Stimulated activated CD8-positive, alpha-beta memory T cell treated with anti-CD3 and anti-CD28 coated beads, Interleukin-4, amount 100 ng/mL, for 24 hours (primary cell): Measurements from ENCODE around the gene MS4A18.

ENCODE experiments used
- DNase-seq: peaks from one replicate; pipeline ENCODE4 v3.0.0-alpha.2; 2020; ENCODE audit warnings: low read depth

Gene MS4A18

GRCh38 chr11:60788401-60789125 lies 64.0 kb downstream of the MS4A18 start:
- no peak for DNase-seq

DNA sequence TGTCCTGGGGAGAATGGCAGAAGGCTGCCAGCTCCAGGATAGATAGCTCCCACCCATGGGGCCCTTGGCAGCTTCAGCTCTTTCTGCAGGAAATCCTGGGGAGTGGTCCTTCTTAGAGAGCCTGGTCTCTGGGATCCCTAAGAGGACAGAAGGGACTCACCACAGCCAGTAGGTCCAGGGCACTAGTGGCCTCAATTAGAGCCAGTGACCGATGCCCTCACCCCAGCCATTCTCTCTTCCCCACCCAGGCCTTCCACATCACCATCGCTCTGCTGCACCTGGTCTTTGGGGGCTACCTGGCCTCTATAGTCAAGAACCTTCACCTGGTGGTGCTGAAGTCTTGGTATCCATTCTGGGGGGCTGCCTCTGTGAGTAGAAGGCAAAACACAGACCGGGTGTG lies 66.2 kb downstream of the MS4A18 start:
- DNase-seq: no peak

DNA sequence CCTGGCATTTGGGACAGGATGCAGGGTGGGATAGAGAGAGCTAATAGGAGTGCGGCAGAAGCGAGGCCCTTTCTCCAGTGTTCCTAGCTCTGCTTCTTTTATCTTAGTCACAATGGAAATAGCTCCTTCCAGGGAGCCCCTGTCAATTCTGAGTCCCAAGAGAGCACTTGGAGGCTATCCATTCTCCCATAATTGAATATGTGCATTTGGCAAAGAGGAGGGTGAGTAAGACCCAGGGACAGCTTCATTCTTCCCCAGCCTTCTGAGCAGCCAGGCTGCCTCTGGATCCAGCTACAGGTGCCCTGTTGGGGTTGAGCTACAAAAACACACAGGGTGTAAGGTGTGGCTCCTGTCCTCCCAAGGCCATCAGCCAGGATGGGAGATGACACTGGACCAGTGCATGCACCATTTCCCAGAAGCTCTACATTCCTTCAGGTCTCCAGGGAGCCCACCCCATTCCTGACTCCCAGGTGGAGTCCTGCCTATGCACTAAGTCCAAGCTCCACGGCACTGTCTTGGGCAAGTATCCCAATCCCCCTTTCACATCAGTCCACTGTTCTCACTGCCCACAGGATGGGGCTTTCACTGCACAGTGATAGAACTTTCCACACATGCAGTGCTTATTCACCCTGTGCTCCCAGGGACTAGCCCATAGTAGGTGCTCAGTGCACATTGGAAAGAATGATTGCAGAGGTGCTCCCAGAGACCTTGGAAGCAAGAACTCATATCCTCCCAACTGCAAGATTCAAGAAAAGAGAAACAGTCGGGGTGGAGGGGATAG lies 66.8 kb downstream of the MS4A18 start:
- no peak for DNase-seq

GRCh38 chr11:60792521-60792920 lies 68.0 kb downstream of the MS4A18 start:
- DNase-seq: no peak
